ENCODE measurements around the gene ARHGEF40. TPM values are rescaled to one million over a fixed set of nuclear protein-coding genes. Genes with fewer than 3 reads are reported as not detected.

ARHGEF40 gene
- total and polyA plus RNA-seq, 10 of the 15 experiments (the other 5 are each of a cell fraction or from before 2014, with no cell fraction given): 0.03 to 0.31 (median 0.08) TPM; not detected in 2

DNA sequence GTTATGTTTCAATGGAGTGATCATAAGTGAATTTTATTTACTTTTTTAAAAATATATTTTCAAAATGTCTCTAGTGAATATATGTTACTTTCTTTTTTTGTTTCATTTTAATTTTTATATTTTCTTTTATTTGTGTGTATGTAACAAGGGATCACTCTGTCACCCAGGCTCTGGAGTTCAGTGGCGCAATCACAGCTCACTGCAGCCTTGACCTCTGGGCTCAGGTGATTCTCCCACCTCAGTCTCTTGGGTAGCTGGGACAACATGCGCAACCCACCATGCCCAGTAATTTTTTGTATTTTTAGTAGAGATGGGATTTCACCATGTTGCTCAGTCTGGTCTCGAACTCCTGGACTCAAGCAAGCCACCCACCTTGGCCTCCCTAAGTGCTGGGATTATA is 48.8 kb downstream of the ARHGEF40 start (continued):
- TF ChIP-seq, protein P1, sequence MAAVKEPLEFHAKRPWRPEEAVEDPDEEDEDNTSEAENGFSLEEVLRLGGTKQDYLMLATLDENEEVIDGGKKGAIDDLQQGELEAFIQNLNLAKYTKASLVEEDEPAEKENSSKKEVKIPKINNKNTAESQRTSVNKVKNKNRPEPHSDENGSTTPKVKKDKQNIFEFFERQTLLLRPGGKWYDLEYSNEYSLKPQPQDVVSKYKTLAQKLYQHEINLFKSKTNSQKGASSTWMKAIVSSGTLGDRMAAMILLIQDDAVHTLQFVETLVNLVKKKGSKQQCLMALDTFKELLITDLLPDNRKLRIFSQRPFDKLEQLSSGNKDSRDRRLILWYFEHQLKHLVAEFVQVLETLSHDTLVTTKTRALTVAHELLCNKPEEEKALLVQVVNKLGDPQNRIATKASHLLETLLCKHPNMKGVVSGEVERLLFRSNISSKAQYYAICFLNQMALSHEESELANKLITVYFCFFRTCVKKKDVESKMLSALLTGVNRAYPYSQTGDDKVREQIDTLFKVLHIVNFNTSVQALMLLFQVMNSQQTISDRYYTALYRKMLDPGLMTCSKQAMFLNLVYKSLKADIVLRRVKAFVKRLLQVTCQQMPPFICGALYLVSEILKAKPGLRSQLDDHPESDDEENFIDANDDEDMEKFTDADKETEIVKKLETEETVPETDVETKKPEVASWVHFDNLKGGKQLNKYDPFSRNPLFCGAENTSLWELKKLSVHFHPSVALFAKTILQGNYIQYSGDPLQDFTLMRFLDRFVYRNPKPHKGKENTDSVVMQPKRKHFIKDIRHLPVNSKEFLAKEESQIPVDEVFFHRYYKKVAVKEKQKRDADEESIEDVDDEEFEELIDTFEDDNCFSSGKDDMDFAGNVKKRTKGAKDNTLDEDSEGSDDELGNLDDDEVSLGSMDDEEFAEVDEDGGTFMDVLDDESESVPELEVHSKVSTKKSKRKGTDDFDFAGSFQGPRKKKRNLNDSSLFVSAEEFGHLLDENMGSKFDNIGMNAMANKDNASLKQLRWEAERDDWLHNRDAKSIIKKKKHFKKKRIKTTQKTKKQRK (IDR thresholded peaks at IDR 0.05; ENCODE audit: low read depth, low read length): no peak
- TF ChIP-seq SUPT20H (IDR thresholded peaks at IDR 0.05; ENCODE audit: borderline replicate concordance, control insufficient read depth, low read depth, low read length) (no peak), TCF7 (IDR thresholded peaks at IDR 0.05; ENCODE audit: borderline replicate concordance) (no peak), CBFB (IDR thresholded peaks at IDR 0.05; ENCODE audit: low read depth) (no peak), CEBPB (IDR thresholded peaks at IDR 0.05; ENCODE audit: borderline replicate concordance in 1 of 2, low read depth in 2 of 2, low read length in 2 of 2) (no peak)

DNA sequence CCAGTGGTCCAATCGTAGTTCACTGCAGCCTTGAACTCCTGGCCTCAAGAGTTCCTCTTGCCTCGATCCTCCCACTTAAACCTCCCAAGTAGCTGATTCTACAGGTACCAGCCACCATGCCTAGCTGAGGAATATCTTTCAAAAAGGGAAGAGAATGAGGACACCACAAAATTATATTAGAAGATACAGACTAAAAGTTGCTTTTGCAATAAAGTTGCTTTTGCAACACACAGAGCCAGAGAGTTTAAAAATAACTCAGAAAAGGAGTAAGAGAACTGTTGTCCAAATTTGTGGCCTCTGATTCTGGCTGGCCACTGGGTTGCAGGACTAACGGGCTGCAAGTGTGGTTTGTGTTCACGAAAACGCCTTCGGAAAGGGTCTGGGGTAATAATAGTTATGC is 50.6 kb downstream of the ARHGEF40 start:
- Histone ChIP-seq H3K79me2 (ENCODE audit: control insufficient read depth, insufficient read depth, low read length) (no peaks in the 10 kb centered on the region), H3K27ac (ENCODE audit: control insufficient read depth, insufficient read depth) (no peak overlapping the region), H2AFZ (ENCODE audit: control insufficient read depth, low read depth, low read length) (no peak overlapping the region), H3K36me3 (ENCODE audit: control insufficient read depth in 2 of 2, insufficient read depth in 2 of 2, low read length in 1 of 2) (no peaks in the 10 kb centered on the region), H3K9me3 (replicated peaks; ENCODE audit: control insufficient read depth, insufficient read depth, low read length) (no peaks in the 10 kb centered on the region), H4K20me1 (ENCODE audit: control insufficient read depth, insufficient read depth) (no peaks in the 10 kb centered on the region), H3K27me3 (replicated peaks in 1 of 2; ENCODE audit: control insufficient read depth in 2 of 2, insufficient read depth in 2 of 2, low read length in 1 of 2) (no peaks in the 10 kb centered on the region; a peak in 1 of 4 replicates), H3K4me2 (ENCODE audit: control insufficient read depth, insufficient read depth) (no peak overlapping the region), H3K4me1 (ENCODE audit: control insufficient read depth, insufficient read depth, low read length) (no peaks in the 10 kb centered on the region), H3K4me3 (no peak overlapping the region), H3K9ac (ENCODE audit: control insufficient read depth, insufficient read depth, low read length) (no peak overlapping the region)
- ATAC-seq: no peak
- intact Hi-C loops (cut with micrococcal nuclease; ENCODE audit: unreplicated experiment) (no loop called here), in situ Hi-C loops (cut with MboI) (no loop called here)
- FAIRE-seq: no peak
- CTCF ChIA-PET: no interaction called here
- BruUV-seq (replicated peaks): no TSS peak
- POLR2A ChIA-PET: no interaction called here
- DNase-seq (ENCODE audit: low read depth, low spot score): no peak
- RAD21 ChIA-PET (ENCODE audit: unreplicated experiment): no interaction called here
- SMC1A ChIA-PET (ENCODE audit: uncharacterized antibody, unreplicated experiment): no interaction called here
- 46% methylated on average over 6 of the region's 6 CpGs for WGBS (ENCODE audit: insufficient coverage, insufficient replicate concordance, low lambda C conversion rate, missing lambda C conversion rate)
- TF ChIP-seq SMAD5 (IDR thresholded peaks at IDR 0.05; ENCODE audit: low read depth): no peak
- no peak for TF ChIP-seq IKZF1 (conservative IDR thresholded peaks at IDR 0.05)
- no peak for TF ChIP-seq PAX8 (IDR thresholded peaks at IDR 0.05)
- TF ChIP-seq MTA2 (IDR thresholded peaks at IDR 0.05; ENCODE audit: low read depth): no peak
- no peak for TF ChIP-seq MXI1 (IDR thresholded peaks at IDR 0.05; ENCODE audit: low read depth, low read length)
- no peak for TF ChIP-seq ATF7 (IDR thresholded peaks at IDR 0.05; ENCODE audit: low read depth)
- no peak for TF ChIP-seq POLR2A (IDR thresholded peaks at IDR 0.05; ENCODE audit: low read depth, low read length)
- TF ChIP-seq, protein P2, sequence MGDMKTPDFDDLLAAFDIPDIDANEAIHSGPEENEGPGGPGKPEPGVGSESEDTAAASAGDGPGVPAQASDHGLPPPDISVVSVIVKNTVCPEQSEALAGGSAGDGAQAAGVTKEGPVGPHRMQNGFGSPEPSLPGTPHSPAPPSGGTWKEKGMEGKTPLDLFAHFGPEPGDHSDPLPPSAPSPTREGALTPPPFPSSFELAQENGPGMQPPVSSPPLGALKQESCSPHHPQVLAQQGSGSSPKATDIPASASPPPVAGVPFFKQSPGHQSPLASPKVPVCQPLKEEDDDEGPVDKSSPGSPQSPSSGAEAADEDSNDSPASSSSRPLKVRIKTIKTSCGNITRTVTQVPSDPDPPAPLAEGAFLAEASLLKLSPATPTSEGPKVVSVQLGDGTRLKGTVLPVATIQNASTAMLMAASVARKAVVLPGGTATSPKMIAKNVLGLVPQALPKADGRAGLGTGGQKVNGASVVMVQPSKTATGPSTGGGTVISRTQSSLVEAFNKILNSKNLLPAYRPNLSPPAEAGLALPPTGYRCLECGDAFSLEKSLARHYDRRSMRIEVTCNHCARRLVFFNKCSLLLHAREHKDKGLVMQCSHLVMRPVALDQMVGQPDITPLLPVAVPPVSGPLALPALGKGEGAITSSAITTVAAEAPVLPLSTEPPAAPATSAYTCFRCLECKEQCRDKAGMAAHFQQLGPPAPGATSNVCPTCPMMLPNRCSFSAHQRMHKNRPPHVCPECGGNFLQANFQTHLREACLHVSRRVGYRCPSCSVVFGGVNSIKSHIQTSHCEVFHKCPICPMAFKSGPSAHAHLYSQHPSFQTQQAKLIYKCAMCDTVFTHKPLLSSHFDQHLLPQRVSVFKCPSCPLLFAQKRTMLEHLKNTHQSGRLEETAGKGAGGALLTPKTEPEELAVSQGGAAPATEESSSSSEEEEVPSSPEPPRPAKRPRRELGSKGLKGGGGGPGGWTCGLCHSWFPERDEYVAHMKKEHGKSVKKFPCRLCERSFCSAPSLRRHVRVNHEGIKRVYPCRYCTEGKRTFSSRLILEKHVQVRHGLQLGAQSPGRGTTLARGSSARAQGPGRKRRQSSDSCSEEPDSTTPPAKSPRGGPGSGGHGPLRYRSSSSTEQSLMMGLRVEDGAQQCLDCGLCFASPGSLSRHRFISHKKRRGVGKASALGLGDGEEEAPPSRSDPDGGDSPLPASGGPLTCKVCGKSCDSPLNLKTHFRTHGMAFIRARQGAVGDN (IDR thresholded peaks at IDR 0.05): no peak
- no peak for TF ChIP-seq ZNF24 (IDR thresholded peaks at IDR 0.05)
- no peak for TF ChIP-seq RAD51 (IDR thresholded peaks at IDR 0.05)
- TF ChIP-seq RAD21 (IDR thresholded peaks at IDR 0.05; ENCODE audit: insufficient read depth, low read depth, low read length): no peak
- no peak for TF ChIP-seq RBBP5 (conservative IDR thresholded peaks at IDR 0.05)
- no peak for TF ChIP-seq MYB (IDR thresholded peaks at IDR 0.05; ENCODE audit: borderline replicate concordance, low read depth, low read length)

Measured in GM12878 (cell line).